ENCODE data around the gene MRPL9. TPM values are rescaled to one million over a fixed set of nuclear protein-coding genes. Genes with fewer than 3 reads are reported as not detected.

The MRPL9 gene
- total and polyA plus RNA-seq, 2 donors (not counting 1 experiment from before 2014, with no cell fraction given): 65.5 to 84.6 TPM

- H3K4me3 ChIP-seq (ENCODE audit: control extremely low read depth in 1 of 5, extremely low read depth in 1 of 5, insufficient read depth in 1 of 5, low read depth in 2 of 5, low read length in 4 of 5): no peak overlapping the region
- DNase-seq (no peak), ATAC-seq (ENCODE audit: low read depth) (no peak)
- no peak overlapping the region for H3K9ac ChIP-seq (ENCODE audit: low read length)
- H3K27me3 ChIP-seq (replicated peaks in 1 of 4; ENCODE audit: control extremely low read depth in 1 of 4, control insufficient read depth in 3 of 4, insufficient read depth in 4 of 4, low read length in 3 of 4): peaks cover 0 to 50% (median 28%) of the 10 kb centered on the region in 4 experiments
- no peaks in the 10 kb centered on the region for H3K36me3 ChIP-seq (replicated peaks in 1 of 2; ENCODE audit: control extremely low read depth in 1 of 2, control insufficient read depth in 1 of 2, extremely low read depth in 1 of 2, insufficient read depth in 2 of 2, low read length in 1 of 2)
- Mint-ChIP-seq H3K27me3 (peaks cover 53% of the 10 kb centered on the region), H3K27ac (no peak overlapping the region), H3K9me3 (ENCODE audit: insufficient read depth) (no peaks in the 10 kb centered on the region), H3K4me1 (peaks cover 18% of the 10 kb centered on the region), H3K4me3 (no peak overlapping the region)
- no peak overlapping the region for H3K4me2 ChIP-seq (replicated peaks; ENCODE audit: low read depth, low read length, poor library complexity, severe bottlenecking)
- peaks cover 15 to 19% of the 10 kb centered on the region in 2 donors for H3K4me1 ChIP-seq (ENCODE audit: control insufficient read depth in 2 of 2, insufficient read depth in 2 of 2, low read length in 2 of 2)
- H2AFZ ChIP-seq (ENCODE audit: insufficient read depth, low read depth, low read length, poor library complexity, severe bottlenecking): no peak overlapping the region
- no peak for TF ChIP-seq EZH2 (IDR thresholded peaks at IDR 0.05; ENCODE audit: borderline replicate concordance, insufficient read depth, low read depth, low read length, poor library complexity, severe bottlenecking)
- TF ChIP-seq, protein P1, sequence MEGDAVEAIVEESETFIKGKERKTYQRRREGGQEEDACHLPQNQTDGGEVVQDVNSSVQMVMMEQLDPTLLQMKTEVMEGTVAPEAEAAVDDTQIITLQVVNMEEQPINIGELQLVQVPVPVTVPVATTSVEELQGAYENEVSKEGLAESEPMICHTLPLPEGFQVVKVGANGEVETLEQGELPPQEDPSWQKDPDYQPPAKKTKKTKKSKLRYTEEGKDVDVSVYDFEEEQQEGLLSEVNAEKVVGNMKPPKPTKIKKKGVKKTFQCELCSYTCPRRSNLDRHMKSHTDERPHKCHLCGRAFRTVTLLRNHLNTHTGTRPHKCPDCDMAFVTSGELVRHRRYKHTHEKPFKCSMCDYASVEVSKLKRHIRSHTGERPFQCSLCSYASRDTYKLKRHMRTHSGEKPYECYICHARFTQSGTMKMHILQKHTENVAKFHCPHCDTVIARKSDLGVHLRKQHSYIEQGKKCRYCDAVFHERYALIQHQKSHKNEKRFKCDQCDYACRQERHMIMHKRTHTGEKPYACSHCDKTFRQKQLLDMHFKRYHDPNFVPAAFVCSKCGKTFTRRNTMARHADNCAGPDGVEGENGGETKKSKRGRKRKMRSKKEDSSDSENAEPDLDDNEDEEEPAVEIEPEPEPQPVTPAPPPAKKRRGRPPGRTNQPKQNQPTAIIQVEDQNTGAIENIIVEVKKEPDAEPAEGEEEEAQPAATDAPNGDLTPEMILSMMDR (IDR thresholded peaks at IDR 0.05): no peak
- no peaks in the 10 kb centered on the region for H4K20me1 ChIP-seq (ENCODE audit: control insufficient read depth, insufficient read depth, low read length, poor library complexity, severe bottlenecking)
- CTCF ChIA-PET: interaction anchor here (2.5 kb wide), 1 partner anchor 11 kb away, joined by 10 read pairs; no protein-coding TSS in a partner anchor
- H3K27ac ChIP-seq (ENCODE audit: low read length in 2 of 2): no peak overlapping the region
- H3K79me2 ChIP-seq (ENCODE audit: control insufficient read depth, insufficient read depth, low read length): no peaks in the 10 kb centered on the region
- POLR2A ChIA-PET: no interaction called here
- 71% methylated on average over 1 of the region's 3 CpGs for WGBS (ENCODE audit: insufficient coverage)
- intact Hi-C loops (cut with micrococcal nuclease): loop anchor here (10.0 kb wide), 1 partner anchor 111 kb away; the partner anchor contains the start of genes C2CD4D and RORC
- no peaks in the 10 kb centered on the region for H3K9me3 ChIP-seq (ENCODE audit: control extremely low read depth in 1 of 3, control insufficient read depth in 2 of 3, insufficient read depth in 1 of 3, low read length in 2 of 3)
Measured at GRCh38 chr1:151723726-151724370, 39.4 kb downstream of the MRPL9 start.
